Measurements from ENCODE around the gene CES2. TPM values are rescaled to one million over a fixed set of nuclear protein-coding genes. Genes with fewer than 3 reads are reported as not detected.

Gene CES2
- total RNA-seq, 1 experiment from 2014 or later = 35.4 TPM

Other genes starting within 250 kb of the CES2 start
- gene CMTM4, start 238.8 kb upstream of the CES2 start, total RNA-seq (2021; ENCODE audit: unreplicated experiment) = 77.8 TPM
- gene DYNC1LI2, start 183.9 kb upstream of the CES2 start, total RNA-seq (2021; ENCODE audit: unreplicated experiment) = 92.8 TPM
- gene TERB1, start 133.9 kb upstream of the CES2 start, total RNA-seq (2021; ENCODE audit: unreplicated experiment) = not detected
- gene NAE1, start 104.5 kb upstream of the CES2 start, total RNA-seq (2021; ENCODE audit: unreplicated experiment) = 123 TPM
- gene CA7, start 91.1 kb upstream of the CES2 start, total RNA-seq (2021; ENCODE audit: unreplicated experiment) = not detected
- 19.9 TPM for gene PDP2, start 55.0 kb upstream of the CES2 start, total RNA-seq (2021; ENCODE audit: unreplicated experiment)
- not detected for gene CDH16, start 16.6 kb upstream of the CES2 start, total RNA-seq (2021; ENCODE audit: unreplicated experiment)
- 2.2 TPM for gene RRAD, start 10.0 kb upstream of the CES2 start, total RNA-seq (2021; ENCODE audit: unreplicated experiment)
- 113 TPM for gene CIAO2B, start 1.1 kb upstream of the CES2 start, total RNA-seq (2021; ENCODE audit: unreplicated experiment)
- 10.8 TPM for gene CES3, start 25.8 kb downstream of the CES2 start, total RNA-seq (2021; ENCODE audit: unreplicated experiment)
- not detected for gene CES4A, start 53.1 kb downstream of the CES2 start, total RNA-seq (2021; ENCODE audit: unreplicated experiment)
- gene CBFB, start 93.6 kb downstream of the CES2 start, total RNA-seq (2021; ENCODE audit: unreplicated experiment) = 101 TPM
- 19.2 TPM for gene PHAF1, start 174.4 kb downstream of the CES2 start, total RNA-seq (2021; ENCODE audit: unreplicated experiment)
- 3.8 TPM for gene B3GNT9, start 215.5 kb downstream of the CES2 start, total RNA-seq (2021; ENCODE audit: unreplicated experiment)
- gene TRADD, start 224.4 kb downstream of the CES2 start, total RNA-seq (2021; ENCODE audit: unreplicated experiment) = 20.5 TPM
- 27.8 TPM for gene FBXL8, start 224.4 kb downstream of the CES2 start, total RNA-seq (2021; ENCODE audit: unreplicated experiment)
- 46.6 TPM for gene HSF4, start 229.2 kb downstream of the CES2 start, total RNA-seq (2021; ENCODE audit: unreplicated experiment)
- gene NOL3, start 235.0 kb downstream of the CES2 start, total RNA-seq (2021; ENCODE audit: unreplicated experiment) = 54.0 TPM
- gene MATCAP1, start 248.4 kb downstream of the CES2 start, total RNA-seq (2021; ENCODE audit: unreplicated experiment) = 38.7 TPM

Data from HCT116 (cell line).